ENCODE measurements around the gene GPALPP1.
"Not testable (repeated sequence)": the region's sequence is repeated elsewhere in the genome, so short reads cannot be mapped to it uniquely, and the experiment has no call there.

Gene GPALPP1

GRCh38 chr13:45007823-45008222, 18.5 kb downstream of the GPALPP1 start:
- DNase-seq, result no peak

GRCh38 chr13:45011198-45011597, 21.9 kb downstream of the GPALPP1 start:
- DNase-seq, result no peak

DNA sequence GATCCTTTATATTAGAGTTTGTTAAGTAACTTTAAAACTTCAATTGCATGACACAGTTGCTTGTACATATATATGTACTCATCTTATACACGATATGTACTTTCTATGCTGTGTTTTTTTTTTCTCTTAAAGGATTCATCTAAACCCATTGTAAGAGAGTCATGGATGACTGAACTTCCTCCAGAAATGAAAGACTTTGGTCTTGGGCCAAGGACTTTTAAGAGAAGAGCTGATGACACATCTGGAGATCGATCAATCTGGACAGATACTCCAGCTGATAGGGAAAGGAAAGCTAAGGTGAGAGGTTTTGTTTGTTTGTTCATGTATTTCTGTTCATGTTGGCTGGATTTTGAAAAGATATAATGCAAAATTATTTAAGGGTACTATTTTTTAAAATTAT, 26.0 kb downstream of the GPALPP1 start:
- DNase-seq, result no peak

GRCh38 chr13:45016792-45017425, 27.6 kb downstream of the GPALPP1 start:
- no peak for DNase-seq

- DNase-seq, result not testable (repeated sequence)
These were observed 30.6 kb downstream of the GPALPP1 start for GRCh38 chr13:45019981-45020380.

DNA sequence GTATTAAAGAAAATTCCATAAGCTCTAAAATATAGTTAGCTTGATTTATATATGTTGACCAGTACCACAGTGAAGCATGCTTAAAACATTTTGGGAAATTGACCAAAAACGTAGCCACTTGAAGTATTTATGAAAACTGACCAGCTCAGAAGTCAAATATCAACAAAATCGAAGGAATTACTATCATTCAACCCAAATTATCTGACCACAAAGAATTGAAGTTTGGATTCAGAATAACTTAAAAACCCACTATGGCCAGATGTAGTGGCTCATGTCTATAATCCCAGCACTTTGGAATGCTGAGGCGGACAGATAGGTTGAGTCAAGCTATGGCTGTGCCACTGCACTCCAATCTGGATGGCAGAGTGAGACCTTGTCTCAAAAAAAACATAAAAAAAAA, 31.9 kb downstream of the GPALPP1 start:
- DNase-seq, result no peak

GRCh38 chr13:45024847-45025246, 35.5 kb downstream of the GPALPP1 start:
- no peak for DNase-seq

- no peak for DNase-seq
These were observed 45.0 kb downstream of the GPALPP1 start for GRCh38 chr13:45034342-45034741.

GRCh38 chr13:45036206-45036605, 46.9 kb downstream of the GPALPP1 start:
- DNase-seq, result no peak

- DNase-seq, result no peak
These were observed 50.8 kb downstream of the GPALPP1 start for GRCh38 chr13:45040173-45040572.

GRCh38 chr13:45040622-45041021, 51.3 kb downstream of the GPALPP1 start:
- no peak for DNase-seq

DNA sequence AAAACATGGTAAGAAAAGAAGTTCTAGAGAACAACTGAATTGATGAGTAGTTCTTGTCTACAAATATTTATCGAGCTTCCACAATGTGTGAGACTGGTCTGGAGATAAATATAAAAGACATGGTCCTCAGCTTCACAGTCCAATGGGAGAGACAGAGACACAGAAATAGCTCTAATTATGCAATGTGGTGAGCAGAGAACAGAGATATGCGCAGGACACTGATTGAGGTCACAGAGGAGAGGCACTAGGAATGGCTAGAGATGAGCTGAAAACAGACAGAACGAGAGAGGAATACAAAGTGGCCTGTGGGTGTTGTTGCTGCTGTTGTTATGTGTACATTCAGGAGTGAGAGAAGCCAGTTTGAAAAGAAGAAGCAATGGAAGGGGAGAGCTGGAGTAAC, 53.2 kb downstream of the GPALPP1 start:
- DNase-seq, result no peak

DNA sequence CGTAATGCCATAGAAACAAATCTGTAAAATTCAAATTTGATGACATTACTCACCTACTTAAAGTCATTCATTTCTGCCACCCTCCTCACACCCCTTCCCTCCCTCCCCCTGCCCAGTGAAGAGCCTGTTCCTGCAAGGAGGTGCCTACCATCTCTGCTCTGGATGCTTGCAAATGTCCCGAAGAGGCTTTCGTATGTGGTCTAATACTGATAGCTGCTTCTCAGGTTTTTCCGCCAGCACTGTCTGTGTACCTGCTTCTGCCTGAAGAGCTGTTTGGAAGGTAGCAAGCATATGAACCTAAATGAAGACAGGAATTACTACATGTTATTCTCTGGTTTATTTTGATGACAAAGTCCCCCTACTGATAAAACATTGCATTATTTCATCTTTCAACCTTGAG, 57.1 kb downstream of the GPALPP1 start:
- DNase-seq, result no peak

DNA sequence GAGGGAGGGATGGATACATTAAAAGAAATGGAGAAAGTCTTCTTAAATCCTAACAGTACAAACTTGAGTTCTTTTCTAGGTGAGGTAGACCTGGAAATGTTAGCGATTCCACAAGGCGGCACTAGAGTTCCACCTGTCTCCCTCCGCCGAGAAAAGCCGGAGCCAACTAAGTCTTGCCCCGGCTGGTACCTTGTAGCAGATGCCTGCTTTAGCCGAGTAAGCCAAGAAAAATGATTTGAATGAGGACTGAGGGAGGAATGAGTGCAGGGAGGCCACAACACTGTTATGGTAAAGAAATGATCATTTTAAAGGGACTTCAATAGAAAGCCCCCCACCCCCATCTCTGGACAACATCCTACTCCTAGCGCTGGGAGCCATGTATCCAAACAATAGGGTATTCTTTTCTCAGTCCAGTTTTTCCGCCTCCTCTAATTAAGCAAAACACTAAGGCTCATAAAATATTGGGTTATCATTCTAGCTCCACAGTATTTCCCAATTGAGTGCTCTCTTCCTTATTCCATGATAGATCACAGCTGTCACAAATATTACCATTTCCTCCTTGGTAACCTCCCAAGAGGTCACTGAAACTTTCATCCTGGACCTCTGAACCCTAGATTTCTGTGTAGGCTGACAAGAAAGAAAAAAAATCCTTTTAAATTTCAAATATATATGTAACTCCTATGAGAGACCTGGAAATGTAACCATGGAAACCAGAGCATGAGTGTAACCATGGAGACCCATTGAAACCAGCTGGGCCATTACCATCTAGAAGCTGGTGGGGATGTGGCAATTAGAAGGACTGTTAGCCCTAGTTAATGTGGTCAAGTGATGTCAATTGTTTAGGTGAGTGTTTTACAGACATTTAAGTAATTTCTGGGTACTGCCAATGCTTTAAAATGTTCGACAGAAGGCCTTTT, 58.3 kb downstream of the GPALPP1 start:
- DNase-seq, result peak; percentile 69 to 72

DNA sequence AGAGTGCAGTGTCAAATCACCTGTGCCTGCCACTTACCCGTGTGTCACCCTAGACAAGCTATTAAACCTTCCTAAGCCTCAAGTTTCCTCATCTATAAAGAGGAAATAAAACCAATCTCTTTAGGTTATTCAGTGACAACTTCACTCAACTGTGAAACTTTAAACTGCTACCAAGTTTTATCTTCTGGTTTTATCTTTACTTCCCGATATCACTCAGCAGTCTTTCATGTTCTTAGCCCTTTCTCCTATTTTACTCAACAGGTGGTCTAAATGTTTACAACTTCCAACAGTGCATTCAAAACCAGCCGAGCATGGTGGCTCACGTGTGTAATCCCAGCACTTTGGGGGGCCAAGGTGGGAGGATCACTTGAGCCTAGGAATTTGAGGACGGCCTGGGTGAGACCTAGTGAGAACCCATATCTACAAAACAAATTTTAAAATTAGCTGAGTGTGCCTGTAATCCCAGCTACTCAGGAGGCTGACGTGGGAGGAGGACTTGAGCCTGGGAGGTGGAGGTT, 59.6 kb downstream of the GPALPP1 start:
- no peak for DNase-seq

DNA sequence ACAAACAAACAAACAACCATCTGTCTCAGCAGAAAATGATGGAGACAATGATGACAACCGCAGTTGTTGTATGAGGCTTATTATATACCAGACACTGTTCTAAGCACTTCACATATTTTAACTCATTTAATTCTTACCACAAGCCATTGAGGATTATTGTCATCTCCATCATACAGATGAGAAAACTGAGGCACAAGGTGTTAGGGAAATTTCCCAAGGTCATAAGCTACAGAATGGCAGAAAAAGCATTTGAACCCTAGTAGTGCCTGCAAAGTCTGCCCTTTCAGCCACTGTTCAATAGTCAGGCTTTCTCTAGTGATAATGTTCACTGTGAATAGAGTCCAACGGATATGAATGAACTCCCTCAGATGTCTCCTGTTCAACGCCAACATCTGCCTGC, 60.1 kb downstream of the GPALPP1 start:
- no peak for DNase-seq

DNA sequence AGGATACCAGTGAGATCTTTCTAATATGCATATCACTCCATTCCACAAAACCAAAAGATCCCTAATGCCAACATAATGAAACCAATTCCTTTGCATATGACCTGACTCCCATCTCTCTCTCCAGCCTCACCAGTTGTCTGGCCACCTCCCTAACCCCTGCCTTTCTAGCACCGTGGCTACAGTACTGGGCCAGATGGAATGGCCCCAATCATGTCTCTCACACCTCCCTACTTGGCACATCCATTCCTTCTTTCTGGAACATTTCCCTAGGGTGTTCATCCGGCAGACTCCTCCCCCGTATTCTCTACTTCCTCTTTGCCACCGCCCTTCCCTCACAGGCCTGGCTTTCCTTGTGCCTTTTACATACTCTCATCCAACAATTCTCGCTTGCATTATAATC, 62.0 kb downstream of the GPALPP1 start:
- DNase-seq, result no peak

- DNase-seq, result peak; percentile 43 to 65
These were observed 66.0 kb downstream of the GPALPP1 start for GRCh38 chr13:45055198-45055901.

GRCh38 chr13:45055902-45056648, 66.7 kb downstream of the GPALPP1 start:
- DNase-seq, result no peak

DNA sequence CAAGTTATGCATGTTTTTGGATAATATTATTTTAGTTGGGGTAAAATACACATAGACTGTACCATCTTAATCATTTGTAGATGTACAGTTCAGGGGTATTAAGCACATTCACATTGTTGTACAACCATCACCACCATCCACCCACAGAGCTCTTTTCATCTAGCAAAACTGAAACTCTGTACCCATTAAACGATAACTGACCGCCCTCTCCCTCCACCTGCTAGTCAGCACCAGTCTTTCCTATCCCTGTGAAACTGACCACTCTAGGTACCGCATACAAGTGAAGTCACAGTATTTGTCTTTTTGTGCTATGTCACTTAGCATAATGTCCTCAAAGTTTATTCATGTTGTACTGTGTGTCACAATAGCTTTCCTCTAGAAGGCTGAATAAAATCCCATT, 70.7 kb downstream of the GPALPP1 start:
- DNase-seq, result no peak

DNA sequence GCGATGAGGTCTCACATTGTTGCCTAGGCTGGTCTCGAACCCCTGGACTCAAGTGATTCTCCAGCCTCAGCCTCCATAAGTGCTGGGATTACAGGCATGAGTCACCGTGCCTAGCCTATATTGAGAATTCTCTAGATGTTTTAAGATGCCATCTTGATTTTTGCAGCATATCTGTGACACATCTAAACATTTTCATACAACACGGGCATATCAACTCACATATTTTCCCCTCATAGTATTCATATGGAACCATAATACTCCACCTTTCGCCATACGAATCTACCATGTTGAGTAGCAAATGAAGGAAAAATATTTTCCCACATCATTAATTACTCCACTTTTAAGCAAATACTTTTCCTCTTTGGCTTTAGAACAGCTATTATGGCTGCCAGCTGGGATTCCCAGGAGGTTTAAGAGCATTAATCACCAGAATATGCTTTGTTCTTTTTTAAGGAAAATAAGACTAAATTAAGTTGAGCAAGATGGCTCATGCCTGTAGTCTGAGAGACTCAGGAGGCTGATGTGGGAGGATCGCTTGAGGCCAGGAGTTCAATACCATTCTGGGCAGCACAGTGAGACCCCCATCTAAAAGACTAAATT, 74.0 kb downstream of the GPALPP1 start:
- no peak for DNase-seq

- DNase-seq, result not testable (repeated sequence)
These were observed 74.6 kb downstream of the GPALPP1 start for GRCh38 chr13:45063889-45064288.

Data from stimulated activated CD4-positive, alpha-beta T cell treated with anti-CD3 and anti-CD28 coated beads, Interleukin-4, amount 100 ng/mL, for 4 hours (primary cell).